HCT116 (cell line): ENCODE results near the gene EVC2. TPM values are rescaled to one million over a fixed set of nuclear protein-coding genes. Genes with fewer than 3 reads are reported as not detected.

Experiments used
- ATAC-seq: fragments of 200-7000 bp; cut with Tn5 transposase; 2 replicates; pipeline ENCODE4 v1.9.1; 2020; ENCODE audit warnings: mild to moderate bottlenecking, moderate library complexity
- BruUV-seq: library from RNA; stranded (reverse); fragments of 400-500 nt; replicated peaks from 2 replicates; lab custom pipeline; 2021; lab: Mats Ljungman, UMichigan
- CTCF ChIA-PET: fragments of 300-600 bp; sonication (Branson Sonifier 250); formaldehyde crosslinking; loops from one replicate; lab custom pipeline; 2021; ENCODE audit warnings: antibody characterized with exemption; lab: Charles Lee
- POLR2A ChIA-PET: fragments of 300-600, 350-600 bp; sonication (Branson Sonifier 250); formaldehyde crosslinking; loops from one replicate; lab custom pipeline; 2021; ENCODE audit warnings: antibody characterized with exemption; lab: Charles Lee
- RAD21 ChIA-PET, 2 experiments: fragments of 300-600 bp; sonication (Branson Sonifier 250); formaldehyde crosslinking; loops; one replicate each; lab custom pipeline; 2023; ENCODE audit warnings: low total read pairs in 2 of 2; ENCODE audit not compliant: uncharacterized antibody in 2 of 2, unreplicated experiment in 2 of 2, low non-redundant PET in 1 of 2; lab: Charles Lee
- DNase-seq: peaks from one replicate; pipeline ENCODE4 v3.0.0-alpha.2; 2010; ENCODE audit warnings: low read depth, low spot score
- H2AFZ ChIP-seq: fragments of 200-600 bp; shearing (Covaris generic), sonication (generic); 2 replicates; pipeline ENCODE4 v1.6.1; 2017; ENCODE audit warnings: low read depth, mixed run types, mixed read lengths, antibody characterized with exemption, low read length; ENCODE audit not compliant: poor library complexity, severe bottlenecking
- H3K27ac ChIP-seq: 2 replicates; pipeline ENCODE4 v1.5.1; 2012; ENCODE audit warnings: low read depth, low read length
- H3K27me3 ChIP-seq: fragments of 200-600 bp; sonication (generic); 2 replicates; pipeline ENCODE4 v1.6.1; 2016; ENCODE audit warnings: mixed run types, low read length, mixed read lengths; ENCODE audit not compliant: insufficient read depth
- H3K36me3 ChIP-seq, 2 experiments: fragments of 200-500 bp in 1 of 2; fragments of 200-600 bp in 1 of 2; sonication (Bioruptor generic) in 1 of 2; sonication (generic) in 1 of 2; 2 replicates each; pipeline versions ENCODE4 v1.5.1 to v1.6.1; 2014 to 2016; ENCODE audit warnings: low read length in 2 of 2, inconsistent platforms in 1 of 2, mixed read lengths in 1 of 2, mixed run types in 1 of 2; ENCODE audit not compliant: insufficient read depth in 2 of 2, control insufficient read depth in 1 of 2
- H3K4me1 ChIP-seq, 2 experiments: fragments of 200-600 bp in 1 of 2; sonication (generic) in 1 of 2; 2 replicates each; pipeline versions ENCODE4 v1.5.1 to v1.6.1; 2012 to 2017; ENCODE audit warnings: low read length in 2 of 2, inconsistent platforms in 1 of 2, mild to moderate bottlenecking in 1 of 2, mixed read lengths in 1 of 2, mixed run types in 1 of 2, moderate library complexity in 1 of 2; ENCODE audit not compliant: insufficient read depth in 2 of 2, control insufficient read depth in 1 of 2
- H3K4me2 ChIP-seq: fragments of 200-600 bp; sonication (generic); 2 replicates; pipeline ENCODE4 v1.6.1; 2017; ENCODE audit warnings: mixed run types, low read length, mixed read lengths
- H3K4me3 ChIP-seq, 2 experiments: fragments of 200-600 bp in 1 of 2; sonication (generic) in 1 of 2; replicated peaks in 1 of 2; 2 replicates each; pipeline ENCODE4 v1.5.1; 2011 to 2016; ENCODE audit warnings: low read length in 2 of 2, control low read depth in 1 of 2, low read depth in 1 of 2, mild to moderate bottlenecking in 1 of 2, mixed read lengths in 1 of 2, mixed run types in 1 of 2
- H3K79me2 ChIP-seq: fragments of 200-600 bp; sonication (generic); 2 replicates; pipeline ENCODE4 v1.6.1; 2017; ENCODE audit warnings: mild to moderate bottlenecking, mixed run types, low read length, moderate library complexity, mixed read lengths; ENCODE audit not compliant: insufficient read depth
- H3K9ac ChIP-seq: fragments of 200-600 bp; sonication (generic); 2 replicates; pipeline ENCODE4 v1.6.1; 2016; ENCODE audit warnings: low read length, mixed read lengths
- H3K9me2 ChIP-seq: fragments of 200-600 bp; sonication (generic), shearing (Covaris generic); 2 replicates; pipeline ENCODE4 v1.6.1; 2017; ENCODE audit warnings: mixed run types, mild to moderate bottlenecking, moderate library complexity; ENCODE audit not compliant: insufficient read depth
- H3K9me3 ChIP-seq, 2 experiments: fragments of 200-500 bp in 1 of 2; fragments of 200-600 bp in 1 of 2; sonication (Bioruptor generic) in 1 of 2; sonication (generic) in 1 of 2; 2 replicates each; pipeline ENCODE4 v1.6.1; 2014 to 2017; ENCODE audit warnings: low read length in 2 of 2, mixed read lengths in 2 of 2, inconsistent platforms in 1 of 2, low read depth in 1 of 2, mild to moderate bottlenecking in 1 of 2, mixed run types in 1 of 2, moderate library complexity in 1 of 2; ENCODE audit not compliant: control insufficient read depth in 1 of 2, insufficient read depth in 1 of 2
- H4K20me1 ChIP-seq: fragments of 200-600 bp; sonication (generic), shearing (Covaris generic); 2 replicates; pipeline ENCODE4 v1.6.1; 2017; ENCODE audit warnings: mixed run types, mild to moderate bottlenecking, moderate library complexity; ENCODE audit not compliant: insufficient read depth
- CBX3 ChIP-seq: IDR thresholded peaks from 2 replicates; pipeline ENCODE4 v1.6.1; 2012; ENCODE audit warnings: low read depth
- CEBPB ChIP-seq: IDR thresholded peaks from 2 replicates; pipeline ENCODE4 v1.6.1; 2012; ENCODE audit warnings: low read depth
- ELF1 ChIP-seq: IDR thresholded peaks from 2 replicates; pipeline ENCODE4 v1.6.1; 2012; ENCODE audit warnings: low read depth, borderline replicate concordance
- EZH2 ChIP-seq: fragments of 200-600 bp; sonication (generic); IDR thresholded peaks from 2 replicates; pipeline ENCODE4 v1.6.1; 2017; ENCODE audit warnings: antibody characterized with exemption, mixed run types
- EZH2phosphoT487 ChIP-seq: fragments of 200-600 bp; IDR thresholded peaks from 2 replicates; pipeline ENCODE4 v1.6.1; 2018; ENCODE audit warnings: antibody characterized with exemption, borderline replicate concordance
- POLR2AphosphoS5 ChIP-seq: IDR thresholded peaks from 2 replicates; pipeline ENCODE4 v1.6.1; 2011; ENCODE audit warnings: mild to moderate bottlenecking, low read depth, low read length, moderate library complexity
- SIN3A ChIP-seq: IDR thresholded peaks from 2 replicates; pipeline ENCODE4 v1.6.1; 2012; ENCODE audit warnings: low read depth
- SP1 ChIP-seq: IDR thresholded peaks from 2 replicates; pipeline ENCODE4 v1.6.1; 2012; ENCODE audit warnings: low read depth
- SRF ChIP-seq: IDR thresholded peaks from 2 replicates; pipeline ENCODE4 v1.6.1; 2012; ENCODE audit warnings: low read depth
- TCF7L2 ChIP-seq: IDR thresholded peaks from 2 replicates; pipeline ENCODE4 v1.7.0; 2011; ENCODE audit warnings: borderline replicate concordance, inconsistent platforms; ENCODE audit not compliant: insufficient read depth, insufficient read length; ENCODE audit errors: extremely low read depth
- ZFX ChIP-seq: fragments of 450-650 bp; IDR thresholded peaks from 2 replicates; pipeline ENCODE4 v1.6.1; 2017
- intact Hi-C: fragments of 100-400 bp; cut with micrococcal nuclease; formaldehyde crosslinking; loops from 2 replicates; pipeline ENCODE4 v1.10.0; 2022
- total RNA-seq: library from RNA; stranded (reverse); gene quantifications from one replicate; pipeline ENCODE4 v1.2.1, GENCODE V29; 2021; ENCODE audit not compliant: unreplicated experiment
- TF ChIP-seq, protein P1 (sequence below): IDR thresholded peaks from 2 replicates; pipeline ENCODE4 v1.6.1; 2012; ENCODE audit warnings: low read depth
- TF ChIP-seq, protein P2 (sequence below): IDR thresholded peaks from 2 replicates; pipeline ENCODE4 v1.6.1; 2012

The EVC2 gene
- total RNA-seq, 1 experiment from 2014 or later: not detected

DNA sequence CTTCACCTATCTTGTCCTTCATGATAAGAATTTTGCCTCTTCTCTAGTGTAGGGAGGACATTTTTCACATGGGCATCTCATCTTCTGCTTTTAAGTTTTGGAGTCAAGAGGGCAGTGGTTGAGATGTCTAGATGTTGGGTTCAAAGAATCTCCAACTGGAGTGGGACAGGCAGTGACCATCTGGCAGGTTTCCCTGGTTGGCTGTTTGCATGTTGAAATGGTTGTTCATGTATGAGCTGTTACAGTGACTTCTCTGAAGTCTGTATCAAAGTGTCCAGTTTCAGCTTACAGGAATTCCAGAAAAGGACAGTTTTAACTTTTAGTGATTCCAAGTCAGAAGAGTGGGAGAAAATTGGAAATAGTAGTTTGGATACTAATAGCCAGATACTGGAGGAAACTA lies 192.7 kb downstream of the EVC2 start:
- DNase-seq (no peak), ATAC-seq (no peak)
- no peaks in the 10 kb centered on the region for H3K9me2 ChIP-seq
- H3K4me2 ChIP-seq: no peak overlapping the region
- intact Hi-C loops: no loop called here
- BruUV-seq: no TSS peak
- H3K4me3 ChIP-seq: no peak overlapping the region
- POLR2A ChIA-PET: no interaction called here
- no peaks in the 10 kb centered on the region for H3K36me3 ChIP-seq
- no peaks in the 10 kb centered on the region for H4K20me1 ChIP-seq
- no peaks in the 10 kb centered on the region for H3K79me2 ChIP-seq
- H2AFZ ChIP-seq: no peak overlapping the region
- H3K4me1 ChIP-seq: no peaks in the 10 kb centered on the region
- no peak overlapping the region for H3K9ac ChIP-seq
- H3K27me3 ChIP-seq: no peaks in the 10 kb centered on the region
- no peaks in the 10 kb centered on the region for H3K9me3 ChIP-seq
- CTCF ChIA-PET: interaction anchor here (0.6 to 0.7 kb wide), 2 partner anchors 27 to 593 kb away, joined by 3 read pairs; no protein-coding TSS in a partner anchor
- RAD21 ChIA-PET: no interaction called here
- no peak overlapping the region for H3K27ac ChIP-seq
- TF ChIP-seq SRF (no peak), EZH2phosphoT487 (no peak), EZH2 (no peak), ELF1 (no peak), CBX3 (no peak), SP1 (no peak), POLR2AphosphoS5 (no peak), CEBPB (no peak), TCF7L2 (no peak), ZFX (no peak), SIN3A (no peak)
- TF ChIP-seq, protein P1, sequence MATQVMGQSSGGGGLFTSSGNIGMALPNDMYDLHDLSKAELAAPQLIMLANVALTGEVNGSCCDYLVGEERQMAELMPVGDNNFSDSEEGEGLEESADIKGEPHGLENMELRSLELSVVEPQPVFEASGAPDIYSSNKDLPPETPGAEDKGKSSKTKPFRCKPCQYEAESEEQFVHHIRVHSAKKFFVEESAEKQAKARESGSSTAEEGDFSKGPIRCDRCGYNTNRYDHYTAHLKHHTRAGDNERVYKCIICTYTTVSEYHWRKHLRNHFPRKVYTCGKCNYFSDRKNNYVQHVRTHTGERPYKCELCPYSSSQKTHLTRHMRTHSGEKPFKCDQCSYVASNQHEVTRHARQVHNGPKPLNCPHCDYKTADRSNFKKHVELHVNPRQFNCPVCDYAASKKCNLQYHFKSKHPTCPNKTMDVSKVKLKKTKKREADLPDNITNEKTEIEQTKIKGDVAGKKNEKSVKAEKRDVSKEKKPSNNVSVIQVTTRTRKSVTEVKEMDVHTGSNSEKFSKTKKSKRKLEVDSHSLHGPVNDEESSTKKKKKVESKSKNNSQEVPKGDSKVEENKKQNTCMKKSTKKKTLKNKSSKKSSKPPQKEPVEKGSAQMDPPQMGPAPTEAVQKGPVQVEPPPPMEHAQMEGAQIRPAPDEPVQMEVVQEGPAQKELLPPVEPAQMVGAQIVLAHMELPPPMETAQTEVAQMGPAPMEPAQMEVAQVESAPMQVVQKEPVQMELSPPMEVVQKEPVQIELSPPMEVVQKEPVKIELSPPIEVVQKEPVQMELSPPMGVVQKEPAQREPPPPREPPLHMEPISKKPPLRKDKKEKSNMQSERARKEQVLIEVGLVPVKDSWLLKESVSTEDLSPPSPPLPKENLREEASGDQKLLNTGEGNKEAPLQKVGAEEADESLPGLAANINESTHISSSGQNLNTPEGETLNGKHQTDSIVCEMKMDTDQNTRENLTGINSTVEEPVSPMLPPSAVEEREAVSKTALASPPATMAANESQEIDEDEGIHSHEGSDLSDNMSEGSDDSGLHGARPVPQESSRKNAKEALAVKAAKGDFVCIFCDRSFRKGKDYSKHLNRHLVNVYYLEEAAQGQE: no peak
- TF ChIP-seq, protein P2, sequence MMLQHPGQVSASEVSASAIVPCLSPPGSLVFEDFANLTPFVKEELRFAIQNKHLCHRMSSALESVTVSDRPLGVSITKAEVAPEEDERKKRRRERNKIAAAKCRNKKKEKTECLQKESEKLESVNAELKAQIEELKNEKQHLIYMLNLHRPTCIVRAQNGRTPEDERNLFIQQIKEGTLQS: no peak

Other genes with a start within 250 kb of the EVC2 start
- 0.15 TPM for gene EVC, start 2.6 kb upstream of the EVC2 start, total RNA-seq
- not detected for gene CRMP1, start 184.5 kb upstream of the EVC2 start, total RNA-seq